KMS-11 (cell line): ENCODE results near the gene DLGAP1.

Experiments used
- H2AFZ ChIP-seq: fragments of 200-600 bp; sonication (generic); 2 replicates; pipeline ENCODE4 v1.6.1; 2016; ENCODE audit warnings: antibody characterized with exemption, mixed run types, low read depth
- H3K27ac ChIP-seq: fragments of 200-600 bp; sonication (generic); 2 replicates; pipeline ENCODE4 v1.6.1; 2016; ENCODE audit warnings: mild to moderate bottlenecking, mixed run types
- H3K27me3 ChIP-seq: fragments of 200-600 bp; sonication (generic); 2 replicates; pipeline ENCODE4 v1.6.1; 2017; ENCODE audit warnings: mild to moderate bottlenecking, low read depth, mixed run types, moderate library complexity; ENCODE audit not compliant: insufficient read depth
- H3K36me3 ChIP-seq: fragments of 200-600 bp; sonication (generic); 2 replicates; pipeline ENCODE4 v1.6.1; 2017; ENCODE audit warnings: mild to moderate bottlenecking, mixed run types; ENCODE audit not compliant: insufficient read depth
- H3K4me1 ChIP-seq: fragments of 200-600 bp; sonication (generic); 2 replicates; pipeline ENCODE4 v1.6.1; 2016; ENCODE audit warnings: mild to moderate bottlenecking, low read depth, mixed run types; ENCODE audit not compliant: poor library complexity, severe bottlenecking
- H3K4me2 ChIP-seq: fragments of 200-600 bp; sonication (generic); 2 replicates; pipeline ENCODE4 v1.7.0; 2016; ENCODE audit warnings: mild to moderate bottlenecking, mixed run types
- H3K4me3 ChIP-seq: fragments of 200-600 bp; sonication (generic); IDR thresholded peaks from 2 replicates; pipeline ENCODE4 v1.6.1; 2017; ENCODE audit warnings: low read depth, low read length, mixed read lengths; ENCODE audit not compliant: insufficient read depth
- H3K79me2 ChIP-seq: fragments of 200-600 bp; sonication (generic); 2 replicates; pipeline ENCODE4 v1.6.1; 2016; ENCODE audit warnings: low read depth, mixed run types; ENCODE audit not compliant: insufficient read depth
- H3K9ac ChIP-seq: fragments of 200-600 bp; sonication (generic); 2 replicates; pipeline ENCODE4 v1.6.1; 2016; ENCODE audit warnings: mild to moderate bottlenecking, mixed run types
- H4K20me1 ChIP-seq: fragments of 200-600 bp; sonication (generic); 2 replicates; pipeline ENCODE4 v1.6.1; 2016; ENCODE audit warnings: mild to moderate bottlenecking, mixed run types; ENCODE audit not compliant: insufficient read depth
- CTCF ChIP-seq: fragments of 200-600 bp; sonication (generic); conservative IDR thresholded peaks from 2 replicates; pipeline ENCODE4 v1.6.1; 2017; ENCODE audit warnings: low read depth, mild to moderate bottlenecking, antibody characterized with exemption, low read length, moderate library complexity, mixed read lengths

The DLGAP1 gene

GRCh38 chr18:4271952-4272351 lies 183.2 kb downstream of the DLGAP1 start:
- H3K9ac ChIP-seq: no peak overlapping the region
- no peak overlapping the region for H3K4me3 ChIP-seq
- no peak overlapping the region for H3K27ac ChIP-seq
- no peaks in the 10 kb centered on the region for H3K36me3 ChIP-seq
- H3K79me2 ChIP-seq: no peaks in the 10 kb centered on the region
- no peak overlapping the region for H2AFZ ChIP-seq
- no peak overlapping the region for H3K4me2 ChIP-seq
- no peak for TF ChIP-seq CTCF
- H4K20me1 ChIP-seq: no peaks in the 10 kb centered on the region
- H3K27me3 ChIP-seq: no peaks in the 10 kb centered on the region
- peaks cover 4% of the 10 kb centered on the region for H3K4me1 ChIP-seq

DNA sequence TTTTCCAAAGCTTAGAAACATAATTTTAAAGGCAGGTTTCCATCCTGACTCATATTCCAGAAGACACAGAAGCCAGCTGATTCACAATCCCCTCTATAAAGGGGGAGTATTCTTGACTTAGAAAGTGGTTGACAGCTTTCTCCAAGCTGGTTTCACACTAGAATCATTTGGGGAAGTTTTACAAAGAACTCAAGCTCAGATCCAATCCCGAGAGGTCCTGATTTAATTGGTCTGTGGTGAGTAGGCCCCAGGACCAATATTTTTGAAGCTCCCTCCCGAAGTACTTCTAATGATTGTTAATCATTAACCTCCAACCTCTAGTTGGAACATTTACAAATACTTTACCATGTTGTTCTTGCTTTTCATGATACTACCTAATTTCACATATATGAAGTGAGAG lies 184.1 kb downstream of the DLGAP1 start:
- H3K27me3 ChIP-seq: no peaks in the 10 kb centered on the region

GRCh38 chr18:4270016-4270415 lies 185.1 kb downstream of the DLGAP1 start:
- H3K9ac ChIP-seq: no peak overlapping the region
- H3K4me2 ChIP-seq: no peak overlapping the region
- no peaks in the 10 kb centered on the region for H3K27me3 ChIP-seq
- H3K79me2 ChIP-seq: no peaks in the 10 kb centered on the region
- no peaks in the 10 kb centered on the region for H4K20me1 ChIP-seq
- no peak overlapping the region for H3K4me3 ChIP-seq
- no peaks in the 10 kb centered on the region for H3K36me3 ChIP-seq
- no peak for TF ChIP-seq CTCF
- no peak overlapping the region for H3K27ac ChIP-seq
- no peak overlapping the region for H2AFZ ChIP-seq
- no peaks in the 10 kb centered on the region for H3K4me1 ChIP-seq

More for the DNA sequence above, 184.1 kb downstream of the DLGAP1 start:
- Histone ChIP-seq H3K4me1 (no peaks in the 10 kb centered on the region), H3K9ac (no peak overlapping the region), H4K20me1 (no peaks in the 10 kb centered on the region), H3K4me2 (no peak overlapping the region), H3K36me3 (no peaks in the 10 kb centered on the region), H3K79me2 (no peaks in the 10 kb centered on the region), H2AFZ (no peak overlapping the region), H3K4me3 (no peak overlapping the region), H3K27ac (no peak overlapping the region)
- no peak for TF ChIP-seq CTCF

- no peak overlapping the region for H3K4me3 ChIP-seq
- no peaks in the 10 kb centered on the region for H3K79me2 ChIP-seq
- H3K4me2 ChIP-seq: no peak overlapping the region
- H3K36me3 ChIP-seq: no peaks in the 10 kb centered on the region
- no peak overlapping the region for H2AFZ ChIP-seq
- H3K27me3 ChIP-seq: no peaks in the 10 kb centered on the region
- TF ChIP-seq CTCF: no peak
- H3K27ac ChIP-seq: no peak overlapping the region
- H3K9ac ChIP-seq: no peak overlapping the region
- H4K20me1 ChIP-seq: no peaks in the 10 kb centered on the region
- no peaks in the 10 kb centered on the region for H3K4me1 ChIP-seq
These were observed 187.5 kb downstream of the DLGAP1 start for GRCh38 chr18:4267641-4268040.

DNA sequence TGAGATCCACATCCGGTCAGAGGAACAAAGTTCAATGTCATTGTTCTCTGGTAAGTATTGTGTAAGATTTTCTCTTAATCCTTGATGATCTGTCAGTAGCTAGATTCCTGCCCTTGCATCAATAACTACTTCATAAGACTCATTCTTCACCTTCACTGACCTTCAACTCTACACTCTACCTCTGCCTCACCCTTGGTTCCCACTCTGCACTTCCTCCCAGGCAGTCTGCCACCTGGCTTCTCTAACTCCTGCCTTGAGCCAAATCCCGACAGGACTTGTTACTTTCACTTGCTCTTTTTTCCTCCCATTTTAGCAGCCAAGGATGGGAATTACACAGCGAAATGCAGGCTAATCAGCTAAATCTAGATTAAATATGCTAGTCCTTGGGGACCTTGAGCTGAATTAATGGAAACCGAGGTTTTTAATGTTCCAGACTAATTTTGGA lies 190.7 kb downstream of the DLGAP1 start:
- no peak overlapping the region for H3K4me3 ChIP-seq
- H3K4me2 ChIP-seq: no peak overlapping the region
- H3K9ac ChIP-seq: no peak overlapping the region
- no peak for TF ChIP-seq CTCF
- H2AFZ ChIP-seq: no peak overlapping the region
- no peaks in the 10 kb centered on the region for H3K79me2 ChIP-seq
- H3K27ac ChIP-seq: no peak overlapping the region
- no peaks in the 10 kb centered on the region for H3K4me1 ChIP-seq
- H3K27me3 ChIP-seq: no peaks in the 10 kb centered on the region
- H4K20me1 ChIP-seq: no peaks in the 10 kb centered on the region
- H3K36me3 ChIP-seq: no peaks in the 10 kb centered on the region
